ENCODE results near the gene TCAF1.
"Not testable (repeated sequence)": the region's sequence is repeated elsewhere in the genome, so short reads cannot be mapped to it uniquely, and the experiment has no call there.

TCAF1 gene

GRCh38 chr7:143850682-143851081 is 51.3 kb downstream of the TCAF1 start:
- DNase-seq, result no peak

GRCh38 chr7:143849785-143850479 is 52.0 kb downstream of the TCAF1 start:
- DNase-seq, result no peak

GRCh38 chr7:143848192-143848591 is 53.8 kb downstream of the TCAF1 start:
- DNase-seq, result no peak

GRCh38 chr7:143846692-143847091 is 55.3 kb downstream of the TCAF1 start:
- DNase-seq, result no peak

- not testable (repeated sequence) for DNase-seq
Measured at GRCh38 chr7:143841696-143842095, 60.3 kb downstream of the TCAF1 start.

GRCh38 chr7:143840062-143840461 is 61.9 kb downstream of the TCAF1 start:
- DNase-seq, result not testable (repeated sequence)

GRCh38 chr7:143837223-143837622 is 64.8 kb downstream of the TCAF1 start:
- DNase-seq, result not testable (repeated sequence)

- not testable (repeated sequence) for DNase-seq
Measured at GRCh38 chr7:143836622-143837021, 65.4 kb downstream of the TCAF1 start.

GRCh38 chr7:143836088-143836487 is 65.9 kb downstream of the TCAF1 start:
- not testable (repeated sequence) for DNase-seq

GRCh38 chr7:143826578-143826977 is 75.4 kb downstream of the TCAF1 start:
- DNase-seq, result not testable (repeated sequence)

- not testable (repeated sequence) for DNase-seq
Measured at GRCh38 chr7:143824295-143825135, 77.5 kb downstream of the TCAF1 start.

- not testable (repeated sequence) for DNase-seq
Measured at GRCh38 chr7:143823634-143824294, 78.2 kb downstream of the TCAF1 start.

- not testable (repeated sequence) for DNase-seq
Measured at GRCh38 chr7:143821392-143822277, 80.3 kb downstream of the TCAF1 start.

- not testable (repeated sequence) for DNase-seq
Measured at GRCh38 chr7:143817873-143818272, 84.1 kb downstream of the TCAF1 start.

- DNase-seq, result not testable (repeated sequence)
Measured at GRCh38 chr7:143816471-143817133, 85.4 kb downstream of the TCAF1 start.

GRCh38 chr7:143810639-143811038 is 91.3 kb downstream of the TCAF1 start:
- not testable (repeated sequence) for DNase-seq

GRCh38 chr7:143806664-143807071 is 95.3 kb downstream of the TCAF1 start:
- not testable (repeated sequence) for DNase-seq
